Osteoblast (primary cell): ENCODE measurements around the gene PRSS27. TPM values are rescaled to one million over a fixed set of nuclear protein-coding genes. Genes with fewer than 3 reads are reported as not detected.

ENCODE experiments used
- DNase-seq: peaks from one replicate; pipeline ENCODE4 v3.0.0; 2011; ENCODE audit warnings: low spot score, mixed read lengths; ENCODE audit not compliant: insufficient read length; ENCODE audit errors: missing footprints
- H2AFZ ChIP-seq: 2 replicates; pipeline ENCODE4 v1.6.0; 2011; ENCODE audit warnings: mild to moderate bottlenecking, low read length
- H3K27ac ChIP-seq: 2 replicates; pipeline ENCODE4 v1.5.1; 2011; ENCODE audit warnings: mild to moderate bottlenecking, low read depth, low read length, moderate library complexity
- H3K27me3 ChIP-seq: 2 replicates; pipeline ENCODE4 v1.6.0; 2012; ENCODE audit warnings: mild to moderate bottlenecking, control low read depth, inconsistent platforms, low read length, moderate library complexity; ENCODE audit not compliant: insufficient read depth
- H3K36me3 ChIP-seq: 2 replicates; pipeline ENCODE4 v1.5.1; 2011; ENCODE audit warnings: mild to moderate bottlenecking, low read length, control low read depth, moderate library complexity; ENCODE audit not compliant: insufficient read depth
- H3K4me1 ChIP-seq: 2 replicates; pipeline ENCODE4 v1.5.1; 2011; ENCODE audit warnings: mild to moderate bottlenecking, low read length, control low read depth, moderate library complexity; ENCODE audit not compliant: insufficient read depth
- H3K4me2 ChIP-seq: 2 replicates; pipeline ENCODE4 v1.6.0; 2011; ENCODE audit warnings: mild to moderate bottlenecking, low read length; ENCODE audit not compliant: insufficient read depth
- H3K4me3 ChIP-seq: fragments of 200-600 bp; sonication (generic); 3 replicates; pipeline ENCODE4 v1.5.1; 2012; ENCODE audit warnings: mild to moderate bottlenecking, low read length, inconsistent platforms; ENCODE audit not compliant: insufficient read depth
- H3K79me2 ChIP-seq: 2 replicates; pipeline ENCODE4 v1.6.0; 2012; ENCODE audit warnings: mild to moderate bottlenecking, low read length, control low read depth, inconsistent platforms; ENCODE audit not compliant: insufficient read depth
- H3K9me3 ChIP-seq: 2 replicates; pipeline ENCODE4 v1.5.1; 2011; ENCODE audit warnings: low read depth, low read length, control low read depth
- H4K20me1 ChIP-seq: 2 replicates; pipeline ENCODE4 v1.6.0; 2012; ENCODE audit warnings: mild to moderate bottlenecking, low read length, control low read depth; ENCODE audit not compliant: insufficient read depth
- total RNA-seq: library from RNA; depleted of rRNA; stranded (reverse); fragments of >200 nt; gene quantifications from 2 replicates; pipeline ENCODE4 v1.2.3, GENCODE V29; 2012
- TF ChIP-seq, protein P1 (sequence below): IDR thresholded peaks from 2 replicates; pipeline ENCODE4 v1.5.1; 2011; ENCODE audit warnings: mild to moderate bottlenecking, low read depth, low read length, moderate library complexity; ENCODE audit errors: extremely low read depth

PRSS27 gene
- total RNA-seq, 1 donor = 2.5 TPM

DNA sequence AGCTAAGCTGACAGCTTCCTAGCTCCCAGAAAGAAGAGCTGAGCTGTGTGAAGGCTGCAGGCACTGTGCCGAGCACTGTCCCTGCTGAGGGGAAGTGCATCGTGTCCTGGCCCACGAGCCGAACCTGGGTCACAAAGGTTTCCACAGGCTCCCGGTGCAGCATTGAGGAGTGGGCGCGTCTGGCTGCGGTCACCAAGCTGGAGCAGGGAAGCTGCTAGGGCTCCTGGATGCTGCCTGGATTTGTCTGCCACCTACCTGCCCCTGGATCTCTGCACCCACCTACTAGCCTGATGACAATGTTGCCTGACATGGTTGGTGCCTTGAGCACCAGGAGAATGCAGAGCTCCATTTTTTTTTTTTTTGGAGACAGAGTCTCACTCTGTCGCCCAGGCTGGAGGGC is 25.9 kb upstream of the PRSS27 start:
- Histone ChIP-seq H3K4me2 (no peak overlapping the region), H3K9me3 (no peaks in the 10 kb centered on the region), H2AFZ (no peak overlapping the region), H3K4me1 (no peaks in the 10 kb centered on the region), H3K27me3 (no peaks in the 10 kb centered on the region), H4K20me1 (no peaks in the 10 kb centered on the region), H3K27ac (no peak overlapping the region), H3K4me3 (no peak overlapping the region), H3K36me3 (no peaks in the 10 kb centered on the region), H3K79me2 (no peaks in the 10 kb centered on the region)
- no peak for DNase-seq
- TF ChIP-seq, protein P1, sequence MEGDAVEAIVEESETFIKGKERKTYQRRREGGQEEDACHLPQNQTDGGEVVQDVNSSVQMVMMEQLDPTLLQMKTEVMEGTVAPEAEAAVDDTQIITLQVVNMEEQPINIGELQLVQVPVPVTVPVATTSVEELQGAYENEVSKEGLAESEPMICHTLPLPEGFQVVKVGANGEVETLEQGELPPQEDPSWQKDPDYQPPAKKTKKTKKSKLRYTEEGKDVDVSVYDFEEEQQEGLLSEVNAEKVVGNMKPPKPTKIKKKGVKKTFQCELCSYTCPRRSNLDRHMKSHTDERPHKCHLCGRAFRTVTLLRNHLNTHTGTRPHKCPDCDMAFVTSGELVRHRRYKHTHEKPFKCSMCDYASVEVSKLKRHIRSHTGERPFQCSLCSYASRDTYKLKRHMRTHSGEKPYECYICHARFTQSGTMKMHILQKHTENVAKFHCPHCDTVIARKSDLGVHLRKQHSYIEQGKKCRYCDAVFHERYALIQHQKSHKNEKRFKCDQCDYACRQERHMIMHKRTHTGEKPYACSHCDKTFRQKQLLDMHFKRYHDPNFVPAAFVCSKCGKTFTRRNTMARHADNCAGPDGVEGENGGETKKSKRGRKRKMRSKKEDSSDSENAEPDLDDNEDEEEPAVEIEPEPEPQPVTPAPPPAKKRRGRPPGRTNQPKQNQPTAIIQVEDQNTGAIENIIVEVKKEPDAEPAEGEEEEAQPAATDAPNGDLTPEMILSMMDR = no peak

DNA sequence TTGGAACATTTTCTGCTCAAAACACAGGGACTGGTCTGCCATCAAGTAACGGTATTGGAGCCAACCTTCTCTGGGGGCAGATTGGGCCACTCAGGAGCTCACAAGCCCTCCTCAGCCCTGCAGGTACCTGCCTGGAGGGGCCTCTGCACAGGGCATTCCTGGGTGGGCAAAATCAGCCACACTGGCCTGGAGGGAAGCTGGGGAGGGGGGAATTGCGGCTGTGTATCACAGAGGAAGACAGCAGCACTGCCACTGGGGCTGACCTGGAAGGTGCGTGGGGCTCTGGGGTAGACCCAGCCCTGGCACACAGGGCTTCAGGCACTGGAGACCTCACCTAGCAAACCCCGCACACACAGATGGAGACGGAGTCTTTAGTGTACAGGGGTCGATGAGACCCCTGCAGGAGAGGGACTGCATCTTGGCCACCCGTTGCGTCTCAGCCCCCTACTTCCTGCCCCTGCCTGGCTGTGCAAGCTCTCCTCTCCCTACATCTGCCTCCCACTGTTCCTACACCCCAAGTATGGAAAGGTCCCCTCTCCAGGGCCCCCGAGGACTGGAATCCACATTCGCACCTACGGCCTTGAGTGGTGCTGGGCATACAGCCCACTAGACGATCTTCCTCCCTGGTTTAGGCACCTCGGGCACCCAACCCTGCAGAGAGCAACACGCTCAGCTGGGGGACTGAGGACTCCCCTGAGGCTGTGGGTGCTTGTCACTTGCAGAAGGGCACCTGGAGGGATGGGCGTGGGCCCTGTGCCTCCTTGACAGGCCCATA is 25.3 kb upstream of the PRSS27 start:
- no peak overlapping the region for H2AFZ ChIP-seq
- no peaks in the 10 kb centered on the region for H3K79me2 ChIP-seq
- TF ChIP-seq, protein P1 = no peak
- H3K4me3 ChIP-seq = no peak overlapping the region
- peaks cover 3% of the 10 kb centered on the region for H3K27me3 ChIP-seq
- no peaks in the 10 kb centered on the region for H3K9me3 ChIP-seq
- H3K27ac ChIP-seq = no peak overlapping the region
- peak; percentile 62 for DNase-seq
- H3K4me1 ChIP-seq = no peaks in the 10 kb centered on the region
- H4K20me1 ChIP-seq = no peaks in the 10 kb centered on the region
- H3K36me3 ChIP-seq = no peaks in the 10 kb centered on the region
- no peak overlapping the region for H3K4me2 ChIP-seq

DNA sequence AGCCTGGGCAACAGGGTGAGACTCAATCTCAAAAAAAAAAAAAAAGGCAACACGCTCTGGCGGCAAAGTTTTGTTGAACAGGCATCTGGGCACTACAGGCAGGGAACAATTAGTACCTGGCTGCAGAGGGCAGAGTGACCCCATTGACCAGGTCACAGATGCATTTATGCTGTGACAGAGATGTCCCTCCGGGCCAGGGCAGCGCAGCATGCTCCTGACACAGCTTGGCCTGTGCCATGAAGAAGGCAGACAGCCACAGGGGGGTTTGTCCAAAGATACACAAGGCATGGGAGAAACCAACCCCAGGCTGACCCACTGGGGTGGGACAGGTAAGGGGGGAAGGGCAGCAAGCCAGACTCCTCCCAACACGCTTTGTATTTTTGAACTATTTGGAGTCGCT is 24.7 kb upstream of the PRSS27 start:
- H3K27me3 ChIP-seq = peaks cover 6% of the 10 kb centered on the region
- no peaks in the 10 kb centered on the region for H3K4me1 ChIP-seq
- H3K27ac ChIP-seq = no peak overlapping the region
- no peak for DNase-seq
- H3K36me3 ChIP-seq = no peaks in the 10 kb centered on the region
- H3K4me3 ChIP-seq = no peak overlapping the region
- TF ChIP-seq, protein P1 = no peak
- H3K4me2 ChIP-seq = no peak overlapping the region
- no peaks in the 10 kb centered on the region for H4K20me1 ChIP-seq
- no peak overlapping the region for H2AFZ ChIP-seq
- H3K9me3 ChIP-seq = no peaks in the 10 kb centered on the region
- H3K79me2 ChIP-seq = no peaks in the 10 kb centered on the region

DNA sequence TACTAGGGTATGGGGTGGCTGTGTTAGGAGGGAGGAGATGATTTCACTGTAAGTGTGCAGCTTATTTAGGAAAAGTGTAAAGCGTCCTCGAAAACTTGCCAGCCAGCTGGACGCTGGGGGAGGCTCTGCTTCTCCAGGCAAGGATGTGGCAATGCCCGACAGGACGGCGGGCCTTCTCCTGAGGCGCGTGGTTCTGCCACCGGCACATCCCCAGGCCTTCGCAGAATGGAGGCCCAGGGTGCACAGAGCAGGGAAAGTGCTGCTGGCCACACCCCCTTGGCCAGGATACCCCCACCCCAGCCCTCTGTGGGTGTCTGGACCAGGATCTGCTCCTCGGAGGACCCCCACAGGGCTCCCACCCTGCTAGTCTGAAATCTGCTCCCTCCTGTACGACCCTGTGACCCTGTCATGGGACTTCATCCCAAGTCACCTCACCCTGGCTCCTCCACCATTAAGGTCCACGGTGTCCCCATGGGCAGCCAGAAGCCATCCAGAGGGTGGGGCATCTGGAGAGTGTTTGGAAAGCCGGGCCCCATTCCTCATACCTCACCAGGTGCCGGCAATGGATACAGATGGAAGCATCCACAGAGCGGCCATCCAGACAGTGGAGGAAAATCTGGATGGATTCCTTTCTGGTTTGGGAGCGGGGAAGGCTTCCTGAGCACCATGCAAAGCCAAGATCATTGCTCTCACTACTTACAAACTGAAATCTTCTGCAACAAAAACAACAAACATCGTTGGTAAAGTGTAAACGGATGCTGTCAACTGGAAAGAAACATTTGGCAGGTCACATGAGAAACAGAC is 23.2 kb upstream of the PRSS27 start:
- no peaks in the 10 kb centered on the region for H3K9me3 ChIP-seq

More for the DNA sequence above, 23.2 kb upstream of the PRSS27 start:
- DNase-seq = peak; percentile 71
- Histone ChIP-seq H3K27ac (no peak overlapping the region), H3K36me3 (no peaks in the 10 kb centered on the region), H3K4me2 (no peak overlapping the region), H3K4me3 (no peak overlapping the region), H2AFZ (no peak overlapping the region), H4K20me1 (no peaks in the 10 kb centered on the region), H3K79me2 (no peaks in the 10 kb centered on the region), H3K27me3 (peaks cover 6% of the 10 kb centered on the region), H3K4me1 (no peaks in the 10 kb centered on the region)
- TF ChIP-seq, protein P1 = no peak
